ENCODE results near the gene S100A13.

S100A13 gene

GRCh38 chr1:153569465-153569864 is 57.8 kb downstream of the S100A13 start:
- DNase-seq (ENCODE audit: low read depth): no peak
